GM12873 (cell line): ENCODE data around the gene TMEM245.

ENCODE experiments used
- CTCF ChIP-seq: IDR thresholded peaks from 2 replicates; pipeline ENCODE4 v1.5.1; 2012; ENCODE audit warnings: low read depth, mild to moderate bottlenecking, moderate library complexity, low read length, control low read depth; ENCODE audit not compliant: insufficient read depth; ENCODE audit errors: missing control alignments

Gene TMEM245

DNA sequence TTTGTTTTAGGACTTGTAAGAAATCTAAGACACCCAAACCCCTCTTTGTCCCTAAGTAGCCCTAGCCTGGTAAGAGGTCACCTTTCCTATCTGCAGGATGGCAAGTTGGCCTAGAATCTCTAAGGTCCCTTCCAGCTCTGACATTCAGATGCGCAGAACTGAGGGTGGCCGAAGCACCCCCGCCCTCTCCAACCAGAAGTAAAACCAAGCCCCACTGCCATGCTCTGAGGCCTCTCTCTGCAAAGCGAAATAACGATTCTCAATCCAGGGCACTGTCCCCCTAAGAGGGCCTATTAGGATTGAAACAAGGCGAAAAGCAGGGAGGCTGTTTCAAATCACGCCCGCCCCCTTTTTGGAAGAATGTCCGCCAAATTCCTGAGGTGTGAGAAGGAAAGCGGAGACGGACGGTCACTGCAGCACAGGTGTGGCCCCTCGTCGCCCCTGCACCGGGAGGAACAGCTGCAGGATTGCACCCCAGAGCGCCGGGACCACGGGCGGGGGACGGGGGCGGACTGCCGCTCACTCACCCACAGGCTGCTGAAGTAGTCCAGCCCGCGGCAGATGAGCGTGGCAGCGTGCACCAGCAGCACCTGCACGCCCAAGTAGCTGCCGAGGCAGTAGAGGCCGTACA, 824 bp downstream of the TMEM245 start:
- no peak for TF ChIP-seq CTCF

DNA sequence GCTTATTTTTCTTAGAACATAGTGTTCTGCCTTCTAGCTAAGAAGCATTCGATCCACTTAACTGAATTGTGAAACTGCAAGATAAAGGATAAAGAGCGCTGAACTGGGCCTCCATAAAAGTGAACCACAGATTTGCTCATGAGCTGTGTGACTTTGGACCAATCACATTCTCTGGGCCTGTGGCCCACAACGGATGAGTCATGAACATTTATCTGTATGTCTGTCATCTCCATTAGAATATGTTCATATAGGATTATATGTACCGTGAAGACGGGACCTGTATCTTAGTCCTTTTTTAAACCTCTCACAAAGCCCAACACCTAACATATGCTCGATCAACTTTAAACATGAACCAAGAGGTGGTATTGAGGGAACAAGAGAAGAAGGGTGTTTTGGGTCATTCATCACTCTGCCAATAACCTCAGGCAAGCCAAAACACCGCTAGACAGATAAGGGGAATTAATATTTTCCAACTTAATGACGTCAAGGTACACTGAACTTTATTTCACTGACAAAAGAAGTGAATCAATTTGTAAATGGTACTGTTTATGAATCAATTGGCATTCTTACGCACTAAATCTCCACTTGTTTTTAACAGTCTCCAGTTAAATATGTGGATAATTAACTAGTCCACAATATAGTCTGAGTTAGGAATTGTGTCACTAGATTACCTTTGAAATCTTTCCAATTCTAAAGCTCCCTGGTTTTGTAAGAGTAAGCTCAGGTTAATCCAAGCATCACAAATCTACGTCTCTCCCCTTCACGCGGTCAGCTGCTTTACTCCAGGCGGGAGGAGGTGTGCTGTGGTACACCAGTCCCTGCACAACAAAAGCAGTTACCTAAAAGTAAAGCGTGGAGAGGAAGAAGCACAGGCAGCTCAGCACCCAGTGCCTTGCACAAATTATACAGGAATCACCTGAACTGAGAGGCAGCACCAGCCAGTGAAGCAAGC, 1.6 kb downstream of the TMEM245 start:
- TF ChIP-seq CTCF: no peak

DNA sequence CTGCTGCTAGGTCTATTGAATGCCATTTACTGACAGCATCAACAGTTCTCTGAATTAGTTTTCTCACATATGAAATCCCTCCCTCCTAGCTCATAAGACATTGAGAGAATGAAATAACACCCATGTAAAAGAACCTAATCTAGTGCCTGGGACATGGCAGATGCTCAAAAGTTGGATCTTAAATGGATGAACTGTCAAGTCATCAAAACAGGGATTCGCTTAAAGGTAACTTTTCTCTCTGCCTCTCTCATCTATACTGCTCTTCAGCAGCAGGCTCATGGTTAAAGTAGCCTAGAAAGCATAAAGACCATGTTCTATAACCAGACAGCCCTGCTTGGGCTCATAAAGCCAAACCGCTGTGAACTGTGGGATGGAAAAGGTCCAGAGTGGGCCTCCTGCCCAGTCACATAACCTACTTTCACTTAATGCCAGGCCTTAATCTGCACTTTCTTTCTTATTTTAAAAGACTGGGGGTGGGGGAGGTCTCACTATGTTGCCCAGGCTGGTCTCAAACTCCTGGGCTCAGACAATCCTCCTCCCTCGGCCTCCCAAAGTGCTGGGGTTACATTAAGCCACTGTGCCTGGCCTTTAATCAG, 3.7 kb downstream of the TMEM245 start:
- TF ChIP-seq CTCF: no peak

DNA sequence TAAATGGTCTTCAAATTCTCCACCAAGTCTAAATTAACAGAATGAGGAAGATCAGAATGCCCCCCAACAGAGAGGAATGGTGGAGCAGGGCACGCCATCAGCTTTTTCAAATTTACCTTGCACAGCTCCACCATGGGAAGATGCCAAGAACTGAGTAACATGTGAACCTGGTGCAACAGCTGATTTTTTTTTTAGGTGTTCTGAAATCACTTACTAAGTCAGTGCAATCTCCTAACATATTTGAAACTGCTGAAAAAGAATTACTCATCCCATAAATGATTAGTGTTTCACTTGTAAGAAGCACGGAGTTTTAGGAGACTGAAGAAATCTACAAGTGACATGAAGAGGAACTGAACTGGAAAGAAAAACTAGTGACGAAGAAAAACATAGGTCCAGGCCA, 5.1 kb downstream of the TMEM245 start:
- no peak for TF ChIP-seq CTCF

DNA sequence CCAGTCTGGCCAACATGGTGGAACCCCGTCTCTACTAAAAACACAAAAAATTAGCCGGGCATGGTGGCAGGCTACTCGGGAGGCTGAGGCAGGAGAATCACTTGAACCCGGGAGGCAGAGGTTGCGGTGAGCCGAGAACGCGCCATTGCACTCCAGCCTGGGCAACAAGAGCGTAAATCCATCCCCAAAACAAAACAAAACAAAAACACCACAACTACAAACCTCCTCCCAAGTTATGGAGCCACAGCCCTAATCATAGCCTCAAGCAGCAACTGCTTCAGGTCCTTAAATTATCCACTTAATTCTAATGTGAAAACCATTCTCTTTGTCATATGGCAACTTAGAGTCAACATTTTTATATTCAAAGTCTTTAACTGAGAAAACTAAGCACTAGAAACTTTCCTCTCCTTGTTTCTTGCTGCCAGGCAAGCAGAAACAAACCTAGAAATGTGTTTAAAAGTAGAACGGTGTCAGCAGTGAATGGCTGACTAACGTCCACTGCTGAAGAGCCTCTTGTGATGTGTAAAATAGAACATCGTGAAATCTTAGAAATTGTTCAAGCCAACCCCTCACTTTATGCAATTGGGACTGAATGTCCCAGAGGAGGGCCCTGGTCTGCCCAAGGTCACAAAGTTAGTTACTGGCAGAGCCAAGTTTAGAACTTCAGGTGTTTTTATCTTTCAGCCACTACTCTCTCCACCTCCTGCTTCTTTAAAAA, 5.7 kb downstream of the TMEM245 start:
- no peak for TF ChIP-seq CTCF

- TF ChIP-seq CTCF: no peak
Observed at GRCh38 chr9:109113254-109113653, 6.5 kb downstream of the TMEM245 start.
